GM12801 (cell line): ENCODE measurements around the gene DCAF4L1.

ENCODE experiments used
- TF ChIP-seq, protein P1 (sequence below): IDR thresholded peaks from one replicate; pipeline ENCODE4 v1.5.1; 2011; ENCODE audit warnings: control low read depth; ENCODE audit not compliant: insufficient read length; ENCODE audit errors: extremely low read depth

DCAF4L1 gene

DNA sequence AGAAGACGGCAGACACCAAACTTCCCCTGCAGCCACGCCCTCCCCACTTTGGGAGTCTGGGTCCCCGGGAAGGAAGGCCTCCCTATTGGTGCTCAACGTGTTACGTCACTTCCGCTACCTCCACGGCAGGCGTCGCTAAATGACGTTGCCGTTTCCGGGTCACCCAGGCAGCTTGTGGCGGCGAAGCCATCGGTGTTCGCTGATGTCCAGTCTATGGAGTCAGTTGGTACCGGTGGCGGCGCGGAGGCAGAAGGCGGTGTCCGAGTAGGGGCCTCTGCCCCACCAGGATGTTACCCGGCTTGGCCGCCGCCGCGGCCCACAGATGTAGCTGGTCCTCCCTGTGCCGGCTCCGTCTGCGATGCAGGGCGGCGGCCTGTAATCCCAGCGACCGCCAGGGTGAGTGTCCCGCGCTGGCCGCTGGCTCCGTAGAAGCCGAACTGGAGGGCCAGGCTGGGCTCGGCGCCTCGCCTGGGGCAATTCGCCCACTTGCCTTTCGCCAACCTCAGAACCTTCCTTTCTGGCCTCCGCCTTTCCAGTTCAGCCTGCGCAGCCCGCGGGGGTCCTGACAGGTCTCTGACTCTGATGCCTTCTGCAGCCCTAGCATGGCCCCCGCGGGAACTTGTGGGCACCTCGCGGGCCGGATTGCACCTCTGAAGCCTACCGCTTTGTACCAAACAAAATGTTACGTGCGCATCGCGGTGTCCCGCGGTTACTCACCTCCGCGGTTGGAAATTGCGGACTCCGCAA lies 9.0 kb downstream of the DCAF4L1 start, which contains the start of gene SLC30A9:
Gene SLC30A9 (plus strand): TSS at position 166 of the 747 bp plus-strand sequence. CDS start 122 bp downstream, at position 288.
- TF ChIP-seq, protein P1, sequence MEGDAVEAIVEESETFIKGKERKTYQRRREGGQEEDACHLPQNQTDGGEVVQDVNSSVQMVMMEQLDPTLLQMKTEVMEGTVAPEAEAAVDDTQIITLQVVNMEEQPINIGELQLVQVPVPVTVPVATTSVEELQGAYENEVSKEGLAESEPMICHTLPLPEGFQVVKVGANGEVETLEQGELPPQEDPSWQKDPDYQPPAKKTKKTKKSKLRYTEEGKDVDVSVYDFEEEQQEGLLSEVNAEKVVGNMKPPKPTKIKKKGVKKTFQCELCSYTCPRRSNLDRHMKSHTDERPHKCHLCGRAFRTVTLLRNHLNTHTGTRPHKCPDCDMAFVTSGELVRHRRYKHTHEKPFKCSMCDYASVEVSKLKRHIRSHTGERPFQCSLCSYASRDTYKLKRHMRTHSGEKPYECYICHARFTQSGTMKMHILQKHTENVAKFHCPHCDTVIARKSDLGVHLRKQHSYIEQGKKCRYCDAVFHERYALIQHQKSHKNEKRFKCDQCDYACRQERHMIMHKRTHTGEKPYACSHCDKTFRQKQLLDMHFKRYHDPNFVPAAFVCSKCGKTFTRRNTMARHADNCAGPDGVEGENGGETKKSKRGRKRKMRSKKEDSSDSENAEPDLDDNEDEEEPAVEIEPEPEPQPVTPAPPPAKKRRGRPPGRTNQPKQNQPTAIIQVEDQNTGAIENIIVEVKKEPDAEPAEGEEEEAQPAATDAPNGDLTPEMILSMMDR: no peak

- TF ChIP-seq, protein P1: no peak
Measured at GRCh38 chr4:41991916-41992767, 10.6 kb downstream of the DCAF4L1 start.

- TF ChIP-seq, protein P1: no peak
Measured at GRCh38 chr4:41992967-41993857, 11.7 kb downstream of the DCAF4L1 start.

DNA sequence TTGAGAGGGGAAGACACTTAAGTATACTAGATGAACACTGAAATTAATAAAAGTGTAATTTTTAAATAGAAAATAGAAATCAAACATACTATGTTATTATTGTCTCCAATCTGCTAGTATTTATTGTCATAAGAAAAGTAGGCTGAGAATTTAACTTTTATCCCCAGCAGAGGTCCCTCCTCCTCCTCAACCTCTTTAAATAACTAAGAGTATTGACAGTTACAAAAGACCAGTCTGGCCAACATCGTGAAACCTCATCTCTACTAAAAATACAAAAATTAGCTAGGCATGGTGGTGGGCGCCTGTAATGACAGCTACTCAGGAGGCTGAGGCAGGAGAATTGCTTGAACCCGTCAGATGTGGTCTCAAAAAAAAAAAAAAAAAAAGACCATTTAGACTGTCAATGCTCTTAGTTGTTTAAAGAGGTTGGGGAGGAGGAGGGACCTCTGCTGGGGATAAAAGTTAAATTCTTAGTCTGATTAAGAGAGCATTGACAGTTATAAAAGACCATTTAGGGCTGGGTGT lies 13.0 kb downstream of the DCAF4L1 start:
- TF ChIP-seq, protein P1: no peak

- TF ChIP-seq, protein P1: no peak
Measured at GRCh38 chr4:41998019-41998418, 16.5 kb downstream of the DCAF4L1 start.

GRCh38 chr4:41999321-41999720 lies 17.8 kb downstream of the DCAF4L1 start:
- TF ChIP-seq, protein P1: no peak
